GM19438 (cell line): Measurements from ENCODE around the gene PEG3.

ENCODE experiments used
- ATAC-seq: cut with Tn5 transposase; IDR thresholded peaks from one replicate; pipeline ENCODE4 v1.9.1; 2021; ENCODE audit warnings: low read depth; ENCODE audit not compliant: unreplicated experiment

PEG3 gene

GRCh38 chr19:56839652-56840450 lies 675 bp downstream of the PEG3 start:
- ATAC-seq, result no peak

GRCh38 chr19:56838909-56839651 lies 1.4 kb downstream of the PEG3 start:
- no peak for ATAC-seq

GRCh38 chr19:56838024-56838908 lies 2.3 kb downstream of the PEG3 start:
- ATAC-seq, result no peak

GRCh38 chr19:56837492-56838023 lies 3.0 kb downstream of the PEG3 start:
- ATAC-seq, result no peak

- ATAC-seq, result no peak
Measured at GRCh38 chr19:56837004-56837403, 3.5 kb downstream of the PEG3 start.

GRCh38 chr19:56836059-56836458 lies 4.5 kb downstream of the PEG3 start:
- ATAC-seq, result no peak

GRCh38 chr19:56835401-56835800 lies 5.1 kb downstream of the PEG3 start:
- no peak for ATAC-seq

GRCh38 chr19:56834564-56835375 lies 5.8 kb downstream of the PEG3 start:
- ATAC-seq, result no peak

GRCh38 chr19:56832352-56832928 lies 8.1 kb downstream of the PEG3 start:
- no peak for ATAC-seq

- ATAC-seq, result no peak
Measured at GRCh38 chr19:56831255-56831654, 9.3 kb downstream of the PEG3 start.

GRCh38 chr19:56829596-56829995 lies 10.9 kb downstream of the PEG3 start:
- ATAC-seq, result no peak

- no peak for ATAC-seq
Measured at GRCh38 chr19:56827708-56828107, 12.8 kb downstream of the PEG3 start.

- no peak for ATAC-seq
Measured at GRCh38 chr19:56823956-56824355, 16.6 kb downstream of the PEG3 start.

- no peak for ATAC-seq
Measured at GRCh38 chr19:56823417-56823816, 17.1 kb downstream of the PEG3 start.

- no peak for ATAC-seq
Measured at GRCh38 chr19:56822755-56823154, 17.8 kb downstream of the PEG3 start.

GRCh38 chr19:56821675-56822074 lies 18.9 kb downstream of the PEG3 start:
- no peak for ATAC-seq

- no peak for ATAC-seq
Measured at GRCh38 chr19:56821209-56821608, 19.3 kb downstream of the PEG3 start.

- ATAC-seq, result no peak
Measured at GRCh38 chr19:56819166-56819565, 21.4 kb downstream of the PEG3 start.

- no peak for ATAC-seq
Measured at GRCh38 chr19:56814656-56815055, 25.9 kb downstream of the PEG3 start.

- ATAC-seq, result no peak
Measured at GRCh38 chr19:56813531-56813930, 27.0 kb downstream of the PEG3 start.
